ENCODE measurements around the gene HDGF. TPM values are rescaled to one million over a fixed set of nuclear protein-coding genes. Genes with fewer than 3 reads are reported as not detected.

HDGF gene
- total RNA-seq, 1 experiment from 2014 or later = 310 TPM

DNA sequence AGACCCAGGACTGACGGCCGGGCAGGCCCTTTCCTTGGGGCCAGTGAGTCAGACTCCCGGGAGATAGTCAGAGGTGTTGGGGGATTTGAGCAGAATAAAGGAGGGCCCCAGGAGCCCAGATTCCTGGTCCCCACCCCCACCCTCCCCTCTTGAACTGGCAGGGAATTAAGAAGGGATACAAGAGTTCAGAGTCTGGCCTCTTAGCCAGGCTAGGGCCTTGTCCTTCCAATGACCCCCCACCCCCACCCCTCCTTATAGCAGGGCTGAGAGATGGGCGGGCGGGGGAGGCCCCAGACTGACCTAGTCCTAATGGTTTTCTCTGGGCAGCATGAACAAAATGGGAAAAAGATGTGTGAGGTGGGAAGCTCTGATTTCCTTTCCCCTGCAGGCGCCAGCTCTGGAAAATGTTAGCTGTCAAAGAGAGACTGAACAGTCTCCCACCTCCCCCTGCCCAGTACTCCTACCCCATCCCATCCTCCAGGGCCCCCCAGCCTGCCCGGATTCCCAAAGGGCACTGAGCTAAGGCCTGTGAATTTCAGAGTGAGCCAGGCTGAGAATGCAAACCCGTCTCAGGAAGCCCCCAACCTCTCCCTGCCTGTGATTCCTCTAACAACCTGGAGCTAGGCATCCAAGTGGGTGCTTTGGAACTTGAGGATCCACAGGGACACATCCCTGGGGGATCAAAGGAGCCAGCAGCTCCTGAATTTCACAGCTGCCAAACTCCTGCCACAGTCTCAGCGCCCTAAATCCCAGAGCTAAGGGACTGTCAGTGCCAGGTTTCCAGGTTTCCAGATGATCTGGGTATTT is 40.3 kb downstream of the HDGF start:
- peaks cover 3% of the 10 kb centered on the region for H3K27me3 Mint-ChIP-seq (ENCODE audit: low read depth)
- H3K9me3 ChIP-seq (ENCODE audit: control insufficient read depth, low read depth, low read length) = no peaks in the 10 kb centered on the region

More for the DNA sequence above, 40.3 kb downstream of the HDGF start:
- H3K79me1 ChIP-seq (ENCODE audit: insufficient read depth, low read depth, low read length, poor library complexity, severe bottlenecking) = no peaks in the 10 kb centered on the region
- H2AFZ ChIP-seq (ENCODE audit: low read length) = no peak overlapping the region
- no peak overlapping the region for H3K23ac ChIP-seq (ENCODE audit: insufficient read length, low read depth, low read length)
- no peak for DNase-seq
- no peak overlapping the region for H3K56ac ChIP-seq (ENCODE audit: insufficient read length, low read depth, low read length)
- H2AK5ac ChIP-seq (ENCODE audit: insufficient read length, low read length) = no peak overlapping the region
- H3K4ac ChIP-seq (ENCODE audit: low read depth, low read length) = no peak overlapping the region
- Mint-ChIP-seq H3K4me1 (peaks cover 58 to 69% of the 10 kb centered on the region in 2 experiments), H3K9me3 (no peaks in the 10 kb centered on the region), H3K36me3 (ENCODE audit: insufficient read depth in 1 of 3, low read depth in 3 of 3) (peaks cover 0 to 8% (median 0%) of the 10 kb centered on the region in 3 experiments; a peak in 3 of 7 replicates), H3K4me3 (no peak overlapping the region), H3K27ac (peak overlapping the region; percentile 28 to 76 (median 49); a peak in 3 of 7 replicates)
- no peak overlapping the region for H2BK12ac ChIP-seq (ENCODE audit: insufficient read length, low read depth, low read length)
- no peak overlapping the region for H3K18ac ChIP-seq (ENCODE audit: insufficient read length, low read depth, low read length)
- H3K4me1 ChIP-seq (ENCODE audit: insufficient read depth, low read length) = peaks cover 11% of the 10 kb centered on the region; the same call in 1 of the 2 replicates
- no peak overlapping the region for H3K9ac ChIP-seq (ENCODE audit: extremely low read depth, insufficient read length, low read length)
- H3T11ph ChIP-seq (ENCODE audit: low read length) = no peak overlapping the region
- no peak overlapping the region for H4K91ac ChIP-seq (ENCODE audit: insufficient read length, low read depth, low read length)
- no peak overlapping the region for H2BK15ac ChIP-seq (ENCODE audit: low read depth, low read length)
- H3K27ac ChIP-seq (ENCODE audit: insufficient read length, low read depth, low read length) = no peak overlapping the region
- H3K14ac ChIP-seq (ENCODE audit: insufficient read depth, low read length) = no peak overlapping the region; the same call in 1 of the 2 replicates
- H3K79me2 ChIP-seq (ENCODE audit: insufficient read depth, low read length) = no peaks in the 10 kb centered on the region
- no peak overlapping the region for H4K5ac ChIP-seq (ENCODE audit: insufficient read length, low read depth, low read length)
- peaks cover 13% of the 10 kb centered on the region for H3K23me2 ChIP-seq (ENCODE audit: insufficient read length, low read depth, low read length, poor library complexity, severe bottlenecking)
- WGBS (ENCODE audit: extremely low coverage, insufficient read length, low lambda C conversion rate) = no CpG with 5 or more reads among the region's 9 CpGs
- H2BK5ac ChIP-seq (ENCODE audit: insufficient read length, low read length) = no peak overlapping the region
- no peak overlapping the region for H2BK120ac ChIP-seq (ENCODE audit: low read depth, low read length, poor library complexity, severe bottlenecking)
- H4K8ac ChIP-seq (replicated peaks; ENCODE audit: insufficient read length, low read depth, low read length) = no peak overlapping the region
- H3K4me2 ChIP-seq (ENCODE audit: insufficient read depth, insufficient read length, low read length) = no peak overlapping the region
- no peaks in the 10 kb centered on the region for H3K27me3 ChIP-seq (ENCODE audit: insufficient read depth, low read length)
- no peaks in the 10 kb centered on the region for H4K20me1 ChIP-seq (ENCODE audit: control insufficient read depth, insufficient read depth, insufficient read length)
- TF ChIP-seq, protein P1, sequence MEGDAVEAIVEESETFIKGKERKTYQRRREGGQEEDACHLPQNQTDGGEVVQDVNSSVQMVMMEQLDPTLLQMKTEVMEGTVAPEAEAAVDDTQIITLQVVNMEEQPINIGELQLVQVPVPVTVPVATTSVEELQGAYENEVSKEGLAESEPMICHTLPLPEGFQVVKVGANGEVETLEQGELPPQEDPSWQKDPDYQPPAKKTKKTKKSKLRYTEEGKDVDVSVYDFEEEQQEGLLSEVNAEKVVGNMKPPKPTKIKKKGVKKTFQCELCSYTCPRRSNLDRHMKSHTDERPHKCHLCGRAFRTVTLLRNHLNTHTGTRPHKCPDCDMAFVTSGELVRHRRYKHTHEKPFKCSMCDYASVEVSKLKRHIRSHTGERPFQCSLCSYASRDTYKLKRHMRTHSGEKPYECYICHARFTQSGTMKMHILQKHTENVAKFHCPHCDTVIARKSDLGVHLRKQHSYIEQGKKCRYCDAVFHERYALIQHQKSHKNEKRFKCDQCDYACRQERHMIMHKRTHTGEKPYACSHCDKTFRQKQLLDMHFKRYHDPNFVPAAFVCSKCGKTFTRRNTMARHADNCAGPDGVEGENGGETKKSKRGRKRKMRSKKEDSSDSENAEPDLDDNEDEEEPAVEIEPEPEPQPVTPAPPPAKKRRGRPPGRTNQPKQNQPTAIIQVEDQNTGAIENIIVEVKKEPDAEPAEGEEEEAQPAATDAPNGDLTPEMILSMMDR (conservative IDR thresholded peaks at IDR 0.05) = no peak
- no peak overlapping the region for H2BK20ac ChIP-seq (ENCODE audit: low read depth, low read length, poor library complexity, severe bottlenecking)
